Hematopoietic multipotent progenitor cell treated with erythropoietin and hydrocortisone succinate and interleukin-3 and kit ligand, for 4 days (in vitro differentiated cells): ENCODE data around the gene RAD51B.
"Not testable (repeated sequence)": the region's sequence is repeated elsewhere in the genome, so short reads cannot be mapped to it uniquely, and the experiment has no call there.

Experiments used
- DNase-seq: peaks from one replicate; pipeline ENCODE4 v3.0.0-alpha.2; 2015

Gene RAD51B

GRCh38 chr14:68749487-68750475 lies 930.2 kb downstream of the RAD51B start:
- no peak for DNase-seq

GRCh38 chr14:68752271-68753006 lies 932.9 kb downstream of the RAD51B start:
- DNase-seq, result no peak

- DNase-seq, result no peak
Observed at GRCh38 chr14:68753690-68754089, 934.1 kb downstream of the RAD51B start.

GRCh38 chr14:68755016-68755353 lies 935.4 kb downstream of the RAD51B start:
- no peak for DNase-seq

- DNase-seq, result no peak
Observed at GRCh38 chr14:68756000-68756481, 936.5 kb downstream of the RAD51B start.

GRCh38 chr14:68756734-68757133 lies 937.2 kb downstream of the RAD51B start:
- DNase-seq, result no peak

GRCh38 chr14:68757618-68758081 lies 938.1 kb downstream of the RAD51B start:
- DNase-seq, result peak; percentile 89

- peak; percentile 50 for DNase-seq
Observed at GRCh38 chr14:68758301-68758700, 938.7 kb downstream of the RAD51B start.

GRCh38 chr14:68759017-68759560 lies 939.5 kb downstream of the RAD51B start:
- DNase-seq, result no peak

- no peak for DNase-seq
Observed at GRCh38 chr14:68759937-68760336, 940.4 kb downstream of the RAD51B start.

- DNase-seq, result no peak
Observed at GRCh38 chr14:68760761-68761160, 941.2 kb downstream of the RAD51B start.

GRCh38 chr14:68761391-68761790 lies 941.8 kb downstream of the RAD51B start:
- no peak for DNase-seq

- DNase-seq, result peak; percentile 76
Observed at GRCh38 chr14:68762953-68763764, 943.6 kb downstream of the RAD51B start.

GRCh38 chr14:68763843-68764242 lies 944.3 kb downstream of the RAD51B start:
- not testable (repeated sequence) for DNase-seq

- no peak for DNase-seq
Observed at GRCh38 chr14:68766299-68767247, 947.0 kb downstream of the RAD51B start.

- no peak for DNase-seq
Observed at GRCh38 chr14:68767248-68767645, 947.7 kb downstream of the RAD51B start.

GRCh38 chr14:68768316-68768715 lies 948.7 kb downstream of the RAD51B start:
- no peak for DNase-seq

GRCh38 chr14:68770051-68770450 lies 950.5 kb downstream of the RAD51B start:
- DNase-seq, result no peak

GRCh38 chr14:68770553-68771286 lies 951.1 kb downstream of the RAD51B start:
- DNase-seq, result no peak

GRCh38 chr14:68771631-68772030 lies 952.1 kb downstream of the RAD51B start:
- DNase-seq, result peak; percentile 71
